HTR-8/SVneo (cell line): ENCODE results near the gene ARHGAP12.
"Not testable (repeated sequence)": the region's sequence is repeated elsewhere in the genome, so short reads cannot be mapped to it uniquely, and the experiment has no call there.

Experiments used
- DNase-seq: peaks from one replicate; pipeline ENCODE4 v3.0.0; 2011; ENCODE audit warnings: low spot score, mixed read lengths; ENCODE audit not compliant: insufficient read length
- FAIRE-seq: peaks from 2 replicates; lab custom pipeline; 2011; peaks lifted over from hg19 to GRCh38; lab: Jason Lieb, UNC

Gene ARHGAP12

GRCh38 chr10:31928549-31929260 lies at the start of gene ARHGAP12:
ARHGAP12 (minus strand) TSS chr10:31928831; CDS start chr10:31908855, 19,976 bp downstream.
- DNase-seq (peak; percentile 81), FAIRE-seq (peak; percentile 92)

- no peak for FAIRE-seq
Measured at GRCh38 chr10:31978156-31978483, 49.5 kb upstream of the ARHGAP12 start.

GRCh38 chr10:31977440-31978155 lies 49.0 kb upstream of the ARHGAP12 start:
- no peak for DNase-seq
- no peak for FAIRE-seq

More at GRCh38 chr10:31978156-31978483, 49.5 kb upstream of the ARHGAP12 start:
- no peak for DNase-seq

- DNase-seq = no peak
- FAIRE-seq = no peak
Measured at GRCh38 chr10:31975157-31975765, 46.6 kb upstream of the ARHGAP12 start.

- no peak for DNase-seq
Measured at GRCh38 chr10:31974434-31975124, 45.9 kb upstream of the ARHGAP12 start.

GRCh38 chr10:31972519-31973041 lies 43.9 kb upstream of the ARHGAP12 start:
- FAIRE-seq (no peak), DNase-seq (no peak)

More at GRCh38 chr10:31974434-31975124, 45.9 kb upstream of the ARHGAP12 start:
- no peak for FAIRE-seq

- FAIRE-seq, DNase-seq: not testable (repeated sequence)
Measured at GRCh38 chr10:31969847-31970246, 41.2 kb upstream of the ARHGAP12 start.

GRCh38 chr10:31963589-31963980 lies 35.0 kb upstream of the ARHGAP12 start:
- FAIRE-seq = no peak

GRCh38 chr10:31962826-31963588 lies 34.4 kb upstream of the ARHGAP12 start:
- DNase-seq = no peak
- FAIRE-seq = no peak

More at GRCh38 chr10:31963589-31963980, 35.0 kb upstream of the ARHGAP12 start:
- DNase-seq = no peak

GRCh38 chr10:31961277-31962074 lies 32.8 kb upstream of the ARHGAP12 start:
- peak; percentile 47 for DNase-seq
- peak; percentile 60 for FAIRE-seq

- DNase-seq (no peak), FAIRE-seq (no peak)
Measured at GRCh38 chr10:31959461-31960173, 31.0 kb upstream of the ARHGAP12 start.

GRCh38 chr10:31958856-31959255 lies 30.2 kb upstream of the ARHGAP12 start:
- FAIRE-seq = no peak
- DNase-seq = no peak

- DNase-seq = no peak
- FAIRE-seq = no peak
Measured at GRCh38 chr10:31956200-31956946, 27.7 kb upstream of the ARHGAP12 start.

GRCh38 chr10:31954410-31955191 lies 26.0 kb upstream of the ARHGAP12 start:
- FAIRE-seq (no peak), DNase-seq (no peak)

GRCh38 chr10:31953480-31953879 lies 24.8 kb upstream of the ARHGAP12 start:
- no peak for FAIRE-seq
- DNase-seq = no peak

GRCh38 chr10:31953080-31953479 lies 24.4 kb upstream of the ARHGAP12 start:
- FAIRE-seq (no peak), DNase-seq (no peak)

- FAIRE-seq (no peak), DNase-seq (no peak)
Measured at GRCh38 chr10:31952066-31952465, 23.4 kb upstream of the ARHGAP12 start.
